OCI-LY7 (cell line): ENCODE results near the gene SALL2. TPM values are rescaled to one million over a fixed set of nuclear protein-coding genes. Genes with fewer than 3 reads are reported as not detected.
A peak's percentile ranks its signal among the peaks of the same experiment; 100 is the strongest.

Experiments used
- BruUV-seq: library from RNA; stranded (reverse); fragments of 400-500 nt; replicated peaks from 2 replicates; lab custom pipeline; 2021; lab: Mats Ljungman, UMichigan
- CTCF ChIA-PET: fragments of 300-600 bp; sonication (Branson Sonifier 250); formaldehyde crosslinking; loops from one replicate; lab custom pipeline; 2022; ENCODE audit warnings: antibody characterized with exemption; ENCODE audit not compliant: unreplicated experiment; lab: Charles Lee
- POLR2A ChIA-PET: fragments of 300-600 bp; sonication (Branson Sonifier 250); formaldehyde crosslinking; loops from one replicate; lab custom pipeline; 2022; ENCODE audit warnings: antibody characterized with exemption; lab: Charles Lee
- DNase-seq: peaks from one replicate; pipeline ENCODE4 v3.0.0-alpha.2; 2015; ENCODE audit warnings: low spot score
- H2AFZ ChIP-seq: fragments of 200-600 bp; sonication (generic), shearing (Covaris generic); 2 replicates; pipeline ENCODE4 v1.6.1; 2014; ENCODE audit warnings: mild to moderate bottlenecking, antibody characterized with exemption, low read length, moderate library complexity
- H3K27ac ChIP-seq: fragments of 200-600 bp; sonication (generic); 2 replicates; pipeline ENCODE4 v1.5.1; 2014; ENCODE audit warnings: mixed run types, low read depth, mild to moderate bottlenecking, moderate library complexity, low read length, inconsistent platforms; ENCODE audit not compliant: poor library complexity, severe bottlenecking
- H3K36me3 ChIP-seq: fragments of 200-600 bp; sonication (generic); 2 replicates; pipeline ENCODE4 v1.6.1; 2014; ENCODE audit warnings: mild to moderate bottlenecking, antibody characterized with exemption, low read length, moderate library complexity, mixed read lengths; ENCODE audit not compliant: insufficient read depth
- H3K4me1 ChIP-seq: fragments of 200-600 bp; sonication (generic); 2 replicates; pipeline ENCODE4 v1.5.1; 2014; ENCODE audit warnings: mild to moderate bottlenecking, low read length; ENCODE audit not compliant: insufficient read depth, poor library complexity, severe bottlenecking
- H3K4me2 ChIP-seq: fragments of 200-600 bp; sonication (generic); 2 replicates; pipeline ENCODE4 v1.6.1; 2014; ENCODE audit warnings: mild to moderate bottlenecking, low read length
- H3K4me3 ChIP-seq: fragments of 200-600 bp; sonication (generic); 2 replicates; pipeline ENCODE4 v1.5.1; 2014; ENCODE audit warnings: mild to moderate bottlenecking, low read depth, low read length; ENCODE audit not compliant: poor library complexity, severe bottlenecking
- H3K79me2 ChIP-seq: fragments of 200-600 bp; sonication (generic); 2 replicates; pipeline ENCODE4 v1.6.1; 2016; ENCODE audit warnings: low read depth, mild to moderate bottlenecking, low read length, moderate library complexity, mixed read lengths; ENCODE audit not compliant: insufficient read depth
- H3K9me2 ChIP-seq: fragments of 200-600 bp; sonication (generic); 2 replicates; pipeline ENCODE4 v1.6.1; 2016; ENCODE audit warnings: mild to moderate bottlenecking, low read length, mixed read lengths; ENCODE audit not compliant: insufficient read depth
- H3K9me3 ChIP-seq: fragments of 200-600 bp; sonication (generic); 2 replicates; pipeline ENCODE4 v1.6.1; 2014; ENCODE audit warnings: mild to moderate bottlenecking, mixed run types, low read length, mixed read lengths
- H4K20me1 ChIP-seq: fragments of 200-600 bp; sonication (generic); 2 replicates; pipeline ENCODE4 v1.6.1; 2014; ENCODE audit warnings: mild to moderate bottlenecking, antibody characterized with exemption, low read length, moderate library complexity, mixed read lengths; ENCODE audit not compliant: insufficient read depth
- CTCF ChIP-seq: fragments of 200-600 bp; sonication (generic); conservative IDR thresholded peaks from 2 replicates; pipeline ENCODE4 v1.5.1; 2014; ENCODE audit warnings: mild to moderate bottlenecking, antibody characterized with exemption, low read length, moderate library complexity, mixed read lengths
- EZH2phosphoT487 ChIP-seq: fragments of 200-600 bp; sonication (generic); IDR thresholded peaks from 2 replicates; pipeline ENCODE4 v1.6.1; 2018; ENCODE audit warnings: low read depth, borderline replicate concordance, mild to moderate bottlenecking, mixed run types, antibody characterized with exemption, low read length, moderate library complexity, mixed read lengths
- intact Hi-C: fragments of 100-400 bp; cut with micrococcal nuclease; formaldehyde crosslinking; loops from one replicate; pipeline ENCODE4 v1.10.0; 2022; ENCODE audit not compliant: unreplicated experiment
- total RNA-seq, 2 experiments: library from RNA; depleted of rRNA in 1 of 2; stranded (reverse); fragments of >200 nt in 1 of 2; shearing (Covaris generic) in 1 of 2; gene quantifications; 2 replicates each; pipeline ENCODE4 v1.2.3, GENCODE V29; 2014 to 2022

The SALL2 gene
- total RNA-seq, 2 experiments from 2014 or later, result 8.2 to 15.9 TPM

GRCh38 chr14:21498540-21499526 lies 27.3 kb downstream of the SALL2 start:
- H3K9me2 ChIP-seq, result no peaks in the 10 kb centered on the region
- H3K36me3 ChIP-seq, result peaks cover 95% of the 10 kb centered on the region
- H3K27ac ChIP-seq, result no peak overlapping the region
- TSS peak; percentile 13 for BruUV-seq
- no peak overlapping the region for H3K4me3 ChIP-seq
- peak; percentile 80 for DNase-seq
- no peaks in the 10 kb centered on the region for H3K9me3 ChIP-seq
- H3K79me2 ChIP-seq, result peaks cover under 1% of the 10 kb centered on the region; the same call in 1 of the 2 replicates
- intact Hi-C loops, result loop anchor here (1.0 to 2.0 kb wide), 2 partner anchors 42 to 58 kb away; partner anchors contain the start of gene CHD8
- TF ChIP-seq EZH2phosphoT487, result no peak
- peak; percentile 89 for TF ChIP-seq CTCF
- no peaks in the 10 kb centered on the region; the same call in 1 of the 2 replicates for H4K20me1 ChIP-seq
- H3K4me1 ChIP-seq, result no peaks in the 10 kb centered on the region
- POLR2A ChIA-PET, result interaction anchor here (0.5 to 2.0 kb wide), 9 partner anchors 9 to 1678 kb away, joined by 3 to 8 read pairs (median 3); partner anchors contain the start of gene SALL2
- CTCF ChIA-PET, result interaction anchor here (0.6 to 1.3 kb wide), 5 partner anchors 12 to 225 kb away, joined by 4 to 8 read pairs (median 4); partner anchors contain the start of genes CHD8 and METTL3
- no peak overlapping the region for H3K4me2 ChIP-seq
- H2AFZ ChIP-seq, result no peak overlapping the region

GRCh38 chr14:21496453-21496852 lies 29.7 kb downstream of the SALL2 start:
- Histone ChIP-seq H2AFZ (no peak overlapping the region), H3K9me3 (no peaks in the 10 kb centered on the region), H3K4me2 (no peak overlapping the region), H3K4me3 (no peak overlapping the region), H3K9me2 (no peaks in the 10 kb centered on the region), H3K4me1 (no peaks in the 10 kb centered on the region), H3K27ac (no peak overlapping the region), H3K79me2 (no peaks in the 10 kb centered on the region), H4K20me1 (no peaks in the 10 kb centered on the region; the same call in 1 of the 2 replicates), H3K36me3 (peaks cover 89% of the 10 kb centered on the region)
- POLR2A ChIA-PET, result no interaction called here
- TF ChIP-seq CTCF (no peak), EZH2phosphoT487 (no peak)
- no TSS peak for BruUV-seq
- CTCF ChIA-PET, result no interaction called here
- intact Hi-C loops, result no loop called here
- DNase-seq, result no peak
